Mesenteric fat pad (tissue), 1 donor: ENCODE measurements around the gene ODAD2. TPM values are rescaled to one million over a fixed set of nuclear protein-coding genes. Genes with fewer than 3 reads are reported as not detected.
"Not testable (repeated sequence)": the region's sequence is repeated elsewhere in the genome, so short reads cannot be mapped to it uniquely, and the experiment has no call there.

Experiments used
- DNase-seq: peaks from one replicate; pipeline ENCODE4 v3.0.0-alpha.2; 2020; ENCODE audit warnings: low spot score
- long read RNA-seq: library from polyadenylated mRNA; unstranded; transcript quantifications from one replicate; pipeline ENCODE4 v2.0.0, GENCODE V29; 2020
- total RNA-seq: library from RNA; stranded (reverse); fragmentation: NEBNext Ultra II Directional; extraction: Animal tissue kit (Norgen Biotek cat#: 25700); gene quantifications from one replicate; pipeline ENCODE4 v1.2.1, GENCODE V29; 2021
- donor health status: DM: yes; HTN: yes; CAD: no.

ODAD2 gene
- total RNA-seq, result 0.22 TPM
- long read RNA-seq, result 0 reads

- no peak for DNase-seq
Measured at GRCh38 chr10:27998954-27999275, at the start of gene ODAD2. TSS of gene ODAD2 (minus strand) at chr10:27999079. CDS start at chr10:27995142, 3,937 bp downstream.

GRCh38 chr10:28047061-28047460, 48.2 kb upstream of the ODAD2 start:
- DNase-seq, result no peak

- DNase-seq, result no peak
Measured at GRCh38 chr10:28046579-28046978, 47.7 kb upstream of the ODAD2 start.

GRCh38 chr10:28043941-28044340, 45.1 kb upstream of the ODAD2 start:
- DNase-seq, result no peak

GRCh38 chr10:28036587-28036986, 37.7 kb upstream of the ODAD2 start:
- DNase-seq, result no peak

- no peak for DNase-seq
Measured at GRCh38 chr10:28020993-28021982, 22.4 kb upstream of the ODAD2 start.

GRCh38 chr10:28020080-28020860, 21.4 kb upstream of the ODAD2 start:
- DNase-seq, result no peak

GRCh38 chr10:28014651-28015050, 15.8 kb upstream of the ODAD2 start:
- no peak for DNase-seq

- no peak for DNase-seq
Measured at GRCh38 chr10:28012990-28013515, 14.2 kb upstream of the ODAD2 start.

- no peak for DNase-seq
Measured at GRCh38 chr10:28010821-28011220, 11.9 kb upstream of the ODAD2 start.

GRCh38 chr10:28008054-28008453, 9.2 kb upstream of the ODAD2 start:
- DNase-seq, result no peak

- no peak for DNase-seq
Measured at GRCh38 chr10:28001353-28001752, 2.5 kb upstream of the ODAD2 start.

- no peak for DNase-seq
Measured at GRCh38 chr10:27998178-27998953, 513 bp downstream of the ODAD2 start.

GRCh38 chr10:27997865-27998177, 1.1 kb downstream of the ODAD2 start:
- no peak for DNase-seq

- no peak for DNase-seq
Measured at GRCh38 chr10:27995311-27995710, 3.6 kb downstream of the ODAD2 start.

- DNase-seq, result not testable (repeated sequence)
Measured at GRCh38 chr10:27989357-27989756, 9.5 kb downstream of the ODAD2 start.

GRCh38 chr10:27986821-27987220, 12.1 kb downstream of the ODAD2 start:
- no peak for DNase-seq

- DNase-seq, result no peak
Measured at GRCh38 chr10:27982875-27983543, 15.9 kb downstream of the ODAD2 start.

- DNase-seq, result no peak
Measured at GRCh38 chr10:27981744-27982143, 17.1 kb downstream of the ODAD2 start.

- DNase-seq, result not testable (repeated sequence)
Measured at GRCh38 chr10:27970795-27971194, 28.1 kb downstream of the ODAD2 start.

GRCh38 chr10:27969931-27970330, 28.9 kb downstream of the ODAD2 start:
- DNase-seq, result not testable (repeated sequence)
